Erythroblast (primary cell): ENCODE data around the gene HOXD13.

Source experiments
- DNase-seq, 2 experiments: peaks; one replicate each; lab custom pipeline; 2025; lab: John Stamatoyannopoulos, UW
- GATA1 ChIP-seq: IDR thresholded peaks from 2 replicates; pipeline ENCODE4 v1.6.1; 2011; ENCODE audit warnings: low read depth, mild to moderate bottlenecking, control low read depth, low read length, moderate library complexity
- POLR2A ChIP-seq: IDR thresholded peaks from 2 replicates; pipeline ENCODE4 v1.6.1; 2011; ENCODE audit warnings: mild to moderate bottlenecking, low read length

The HOXD13 gene

DNA sequence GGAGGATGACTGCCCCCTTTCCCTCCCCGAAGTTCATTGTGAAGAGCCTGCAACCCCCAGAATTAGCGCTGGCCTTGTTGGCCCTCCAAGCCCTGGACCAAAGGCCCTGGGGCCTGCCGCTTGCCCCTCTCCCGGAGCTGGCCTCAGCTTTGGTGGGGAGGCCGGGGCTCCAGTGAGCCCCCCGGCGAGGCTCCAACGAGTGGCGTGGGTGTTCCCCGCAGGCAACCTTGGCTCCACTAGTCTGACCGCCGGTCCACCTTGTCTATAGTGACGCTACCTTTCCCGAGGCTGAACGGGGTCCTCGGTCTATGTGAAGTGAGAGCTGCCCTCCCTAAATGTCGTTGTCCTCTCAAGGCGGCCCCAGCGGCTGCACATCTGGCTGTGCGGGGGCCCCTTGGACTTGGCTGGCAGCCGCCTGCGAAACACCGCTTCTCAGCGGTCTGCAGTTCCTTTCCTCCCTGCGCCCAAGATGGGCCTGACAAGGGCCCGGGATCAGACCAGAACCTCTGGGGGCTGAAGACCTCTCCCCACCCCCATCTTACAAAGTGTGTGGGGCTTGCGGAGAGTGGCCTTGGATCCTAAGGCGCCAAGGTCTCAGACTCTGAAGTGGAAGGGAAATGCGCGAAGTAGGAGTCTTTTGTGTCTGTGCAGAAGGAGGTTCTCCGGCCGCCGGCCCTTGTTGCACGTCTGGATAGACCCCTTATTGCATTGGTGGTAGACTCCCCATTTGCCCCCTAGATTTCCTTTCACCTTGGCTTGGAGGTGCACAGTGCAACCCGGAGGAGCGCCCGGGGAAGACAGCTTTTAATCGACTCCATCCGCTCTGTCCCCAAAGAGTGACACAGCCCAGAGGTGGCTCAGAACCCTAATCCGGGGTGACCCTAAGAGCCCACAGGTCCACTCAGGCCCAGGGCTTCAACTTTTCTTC lies 20.1 kb downstream of the HOXD13 start:
- no peak for DNase-seq

DNA sequence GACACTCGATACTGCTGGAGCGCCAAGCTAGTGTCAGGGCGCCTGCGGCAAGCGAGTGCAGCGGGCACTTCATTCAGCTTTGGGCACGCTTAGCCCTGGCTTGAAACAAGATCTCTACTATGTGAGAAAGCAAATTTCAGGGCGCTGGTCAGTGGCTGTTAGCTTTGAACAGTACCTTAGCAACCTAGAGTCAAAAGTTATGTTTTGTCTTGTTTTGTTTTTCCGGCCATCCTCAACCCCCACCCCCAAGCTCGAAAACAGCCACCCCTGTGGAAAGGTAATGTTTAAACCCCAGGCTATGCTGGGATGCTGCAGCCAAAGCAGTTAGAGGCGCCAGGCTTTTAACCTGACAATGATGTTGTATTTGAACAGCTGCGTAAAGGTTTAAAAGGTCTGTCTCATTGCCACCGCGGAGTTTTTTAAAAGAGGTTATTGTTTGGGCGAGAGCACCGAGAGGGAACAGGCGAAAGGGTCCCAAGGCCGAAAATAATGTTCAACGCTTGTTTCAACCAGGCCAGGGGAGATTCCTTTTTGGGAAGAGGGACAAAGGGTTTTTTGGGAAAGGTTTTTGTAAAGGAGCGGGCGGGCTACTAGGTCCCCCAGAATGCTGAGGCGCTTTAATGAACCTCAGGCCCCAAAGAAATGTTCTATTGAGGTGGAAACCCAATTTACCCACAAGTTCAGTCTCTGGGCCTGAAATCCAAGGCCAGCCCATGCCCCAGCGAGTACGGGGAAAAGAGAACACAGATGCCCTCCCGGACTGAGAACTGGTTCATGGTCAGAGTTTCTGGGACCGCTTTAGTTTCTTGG lies 21.8 kb downstream of the HOXD13 start:
- TF ChIP-seq POLR2A, result no peak
- TF ChIP-seq GATA1, result no peak
- DNase-seq, result no peak

More for the DNA sequence above, 20.1 kb downstream of the HOXD13 start:
- no peak for TF ChIP-seq GATA1
- no peak for TF ChIP-seq POLR2A

DNA sequence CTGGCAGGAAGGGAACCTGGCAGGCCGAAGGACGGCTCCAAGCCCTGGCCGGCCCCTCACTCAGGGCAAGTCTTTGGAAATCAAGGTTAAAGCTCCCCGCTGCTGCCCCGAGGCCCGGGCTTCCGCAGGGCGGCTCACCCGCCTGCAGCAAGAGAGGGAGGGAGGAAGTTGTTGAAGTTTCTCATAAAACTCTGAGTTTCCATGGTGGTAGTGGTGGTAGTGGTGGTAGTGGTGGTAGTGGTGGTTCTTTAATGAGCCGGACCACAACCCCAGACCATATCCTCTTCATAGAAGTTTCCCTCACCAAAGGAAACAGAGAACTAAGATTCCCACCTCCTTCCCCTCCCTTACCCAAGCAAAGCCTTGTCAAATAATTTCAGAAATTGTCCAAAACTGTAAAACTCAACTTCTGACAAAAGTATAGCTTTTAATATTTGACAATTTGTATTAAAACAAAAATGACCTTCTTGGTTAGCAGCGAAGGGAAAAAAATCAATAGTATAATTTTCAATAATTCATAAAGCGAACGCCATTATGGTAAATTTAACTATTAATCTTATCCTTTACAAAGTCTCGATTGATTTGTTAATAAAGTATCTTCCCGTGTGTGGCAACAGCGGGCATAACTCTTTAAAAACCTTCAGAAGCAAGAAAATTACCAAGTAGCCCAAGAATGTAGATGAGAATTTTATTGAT lies 22.6 kb downstream of the HOXD13 start:
- no peak for DNase-seq
- no peak for TF ChIP-seq GATA1
- no peak for TF ChIP-seq POLR2A

DNA sequence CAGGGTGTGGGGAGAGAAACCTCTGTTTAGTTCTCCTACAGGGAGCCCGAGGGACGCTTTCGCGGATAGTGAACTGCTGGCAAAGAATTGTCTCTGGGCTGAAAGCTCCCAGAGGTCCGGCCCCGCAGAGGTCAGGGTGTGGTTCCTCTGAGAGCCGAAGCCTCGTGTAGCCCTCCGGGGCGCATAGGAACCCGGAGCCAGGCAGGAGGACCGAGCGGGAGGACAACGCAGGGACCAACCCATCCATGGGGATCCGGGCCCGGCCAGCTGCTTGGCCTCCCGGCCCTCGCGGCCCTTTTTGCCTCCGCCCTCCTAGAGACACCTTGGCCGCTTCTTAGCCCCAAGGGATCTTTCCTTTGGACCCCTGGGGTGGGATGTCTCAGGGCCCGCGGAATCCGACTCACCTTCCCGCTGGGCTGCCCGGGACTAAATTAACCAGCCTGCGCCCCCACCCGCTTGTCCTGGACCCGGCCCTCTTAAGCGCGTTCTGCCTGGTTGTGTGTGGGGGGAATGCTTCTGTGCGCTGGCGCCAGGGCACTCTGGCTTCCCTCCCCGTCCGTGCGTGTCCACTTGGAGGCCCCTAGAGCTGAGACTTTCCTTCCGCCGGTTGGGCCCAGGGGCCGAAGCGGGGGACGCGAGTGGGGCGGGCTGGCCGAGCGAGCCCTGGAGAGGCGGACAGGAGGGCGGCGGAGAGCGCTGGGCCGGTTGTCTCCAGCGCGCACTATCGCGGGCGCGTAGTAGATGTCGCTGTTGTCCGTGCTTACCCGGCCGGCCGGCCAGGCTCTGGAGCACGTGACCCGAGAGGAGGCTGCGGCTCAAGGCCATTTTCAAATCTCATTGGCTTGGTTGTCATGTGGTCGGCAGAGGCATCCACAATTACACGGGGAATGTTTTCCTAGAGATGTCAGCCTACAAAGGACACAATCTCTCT lies 23.6 kb downstream of the HOXD13 start, which contains the start of gene HOXD10:
Gene HOXD10 (plus strand): TSS at position 896 of the 931 bp plus-strand sequence. CDS start 56 bp downstream, outside the sequence.
- DNase-seq, result peak; percentile 27 to 32
- TF ChIP-seq GATA1 (no peak), POLR2A (no peak)

DNA sequence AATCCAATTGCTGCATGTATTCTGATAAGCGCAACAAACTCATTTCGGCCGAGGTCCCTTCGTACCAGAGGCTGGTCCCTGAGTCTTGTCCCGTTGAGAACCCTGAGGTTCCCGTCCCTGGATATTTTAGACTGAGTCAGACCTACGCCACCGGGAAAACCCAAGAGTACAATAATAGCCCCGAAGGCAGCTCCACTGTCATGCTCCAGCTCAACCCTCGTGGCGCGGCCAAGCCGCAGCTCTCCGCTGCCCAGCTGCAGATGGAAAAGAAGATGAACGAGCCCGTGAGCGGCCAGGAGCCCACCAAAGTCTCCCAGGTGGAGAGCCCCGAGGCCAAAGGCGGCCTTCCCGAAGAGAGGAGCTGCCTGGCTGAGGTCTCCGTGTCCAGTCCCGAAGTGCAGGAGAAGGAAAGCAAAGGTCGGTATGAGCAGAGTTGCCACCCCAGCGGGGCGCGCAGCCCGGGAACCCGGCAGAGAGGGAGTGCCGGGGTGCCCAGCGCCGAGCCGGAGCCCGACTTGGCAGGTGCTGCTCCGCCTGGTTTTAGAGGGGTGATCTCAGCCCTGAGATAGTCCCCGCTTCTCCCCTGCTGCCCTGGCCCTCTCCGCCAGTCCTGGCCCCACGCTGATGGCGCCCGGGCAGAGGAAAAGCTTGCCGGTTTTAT lies 24.8 kb downstream of the HOXD13 start:
- no peak for DNase-seq
- no peak for TF ChIP-seq GATA1
- no peak for TF ChIP-seq POLR2A

DNA sequence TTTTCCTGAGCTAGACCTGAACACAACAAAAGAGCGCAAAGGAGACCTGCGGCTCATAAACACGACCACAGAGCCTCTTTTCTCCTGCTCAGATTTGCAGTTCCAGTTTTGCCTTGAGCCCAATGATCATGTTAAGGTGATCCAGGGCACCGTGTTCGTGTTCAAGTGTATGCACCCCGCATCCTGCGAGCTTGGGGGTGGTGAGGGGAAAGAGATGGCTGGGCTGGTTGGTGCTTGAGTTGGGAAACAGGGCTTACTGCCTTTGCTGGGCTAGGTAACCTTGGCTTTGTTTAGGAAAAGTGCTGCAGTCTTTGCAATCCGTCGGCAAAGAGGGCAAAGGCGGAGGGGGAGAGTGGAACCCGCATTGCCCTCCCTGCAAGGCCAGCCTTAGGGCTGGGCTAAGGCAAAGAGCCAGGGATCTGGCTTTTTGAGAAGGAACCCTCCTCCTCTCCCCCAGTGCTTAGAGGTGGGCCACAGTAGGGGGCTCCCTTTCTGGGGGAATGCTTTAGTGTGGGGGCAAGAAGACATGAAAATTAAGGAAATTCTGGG lies 25.4 kb downstream of the HOXD13 start:
- TF ChIP-seq POLR2A (no peak), GATA1 (no peak)

DNA sequence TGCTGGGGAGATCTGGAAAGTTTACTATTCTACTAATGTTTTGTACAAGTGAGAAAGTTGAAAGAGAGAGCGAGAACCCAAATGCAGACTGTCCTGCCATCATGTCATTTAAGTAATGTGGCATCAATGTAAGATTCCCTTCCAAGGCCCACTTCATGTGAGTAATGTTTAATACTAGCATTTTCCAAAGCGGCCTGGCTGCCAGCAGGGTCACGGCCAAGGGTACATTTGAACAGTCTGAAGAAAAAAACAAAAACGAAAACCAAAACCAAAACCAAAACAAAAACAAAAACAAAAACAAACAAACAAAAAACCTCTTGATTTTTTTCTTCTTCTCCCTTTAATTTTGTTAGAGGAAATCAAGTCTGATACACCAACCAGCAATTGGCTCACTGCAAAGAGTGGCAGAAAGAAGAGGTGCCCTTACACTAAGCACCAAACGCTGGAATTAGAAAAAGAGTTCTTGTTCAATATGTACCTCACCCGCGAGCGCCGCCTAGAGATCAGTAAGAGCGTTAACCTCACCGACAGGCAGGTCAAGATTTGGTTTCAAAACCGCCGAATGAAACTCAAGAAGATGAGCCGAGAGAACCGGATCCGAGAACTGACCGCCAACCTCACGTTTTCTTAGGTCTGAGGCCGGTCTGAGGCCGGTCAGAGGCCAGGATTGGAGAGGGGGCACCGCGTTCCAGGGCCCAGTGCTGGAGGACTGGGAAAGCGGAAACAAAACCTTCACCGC lies 26.2 kb downstream of the HOXD13 start:
- TF ChIP-seq GATA1 (no peak), POLR2A (no peak)
- DNase-seq, result peak; percentile 63 to 74

More for the DNA sequence above, 25.4 kb downstream of the HOXD13 start:
- no peak for DNase-seq

DNA sequence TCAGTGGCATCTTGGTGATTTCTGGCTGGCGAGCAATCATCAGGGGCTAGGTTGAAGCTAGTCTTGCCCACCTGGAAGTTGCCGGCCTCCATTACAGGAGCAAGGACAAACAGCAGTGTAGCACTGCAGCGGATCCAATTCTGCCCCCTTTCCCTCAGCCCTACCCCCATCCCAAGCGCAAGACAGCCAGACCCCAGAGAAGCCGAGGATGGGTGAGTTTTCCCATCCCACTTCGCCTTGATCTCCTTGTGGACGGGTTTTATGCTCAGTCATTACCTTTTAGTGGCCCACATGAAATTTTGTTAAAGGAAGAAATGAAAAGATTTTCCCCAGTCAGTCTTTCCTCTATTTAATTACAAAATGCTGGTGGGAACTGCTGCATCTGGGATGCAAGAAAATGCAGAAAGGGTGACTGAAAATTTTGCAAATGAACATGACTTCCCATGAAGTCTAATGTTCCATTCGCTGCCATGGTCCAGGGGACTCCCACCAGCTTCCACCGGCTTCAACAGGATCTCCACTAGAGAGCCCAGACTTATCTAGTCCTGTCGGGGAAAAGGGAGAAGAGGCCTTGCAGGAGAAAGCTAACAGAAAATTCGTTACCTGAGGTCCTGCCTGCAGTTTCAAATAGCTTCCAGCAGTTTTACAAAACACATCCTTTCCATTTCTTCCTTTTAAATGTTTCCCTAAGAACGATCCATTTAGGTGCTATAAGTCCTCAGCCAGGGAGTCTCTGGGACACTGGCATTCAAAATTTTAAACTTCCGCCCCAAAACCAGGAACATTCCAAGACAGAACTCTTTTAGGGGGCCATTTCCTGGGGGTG lies 28.1 kb downstream of the HOXD13 start:
- TF ChIP-seq GATA1, result no peak
- no peak for TF ChIP-seq POLR2A

DNA sequence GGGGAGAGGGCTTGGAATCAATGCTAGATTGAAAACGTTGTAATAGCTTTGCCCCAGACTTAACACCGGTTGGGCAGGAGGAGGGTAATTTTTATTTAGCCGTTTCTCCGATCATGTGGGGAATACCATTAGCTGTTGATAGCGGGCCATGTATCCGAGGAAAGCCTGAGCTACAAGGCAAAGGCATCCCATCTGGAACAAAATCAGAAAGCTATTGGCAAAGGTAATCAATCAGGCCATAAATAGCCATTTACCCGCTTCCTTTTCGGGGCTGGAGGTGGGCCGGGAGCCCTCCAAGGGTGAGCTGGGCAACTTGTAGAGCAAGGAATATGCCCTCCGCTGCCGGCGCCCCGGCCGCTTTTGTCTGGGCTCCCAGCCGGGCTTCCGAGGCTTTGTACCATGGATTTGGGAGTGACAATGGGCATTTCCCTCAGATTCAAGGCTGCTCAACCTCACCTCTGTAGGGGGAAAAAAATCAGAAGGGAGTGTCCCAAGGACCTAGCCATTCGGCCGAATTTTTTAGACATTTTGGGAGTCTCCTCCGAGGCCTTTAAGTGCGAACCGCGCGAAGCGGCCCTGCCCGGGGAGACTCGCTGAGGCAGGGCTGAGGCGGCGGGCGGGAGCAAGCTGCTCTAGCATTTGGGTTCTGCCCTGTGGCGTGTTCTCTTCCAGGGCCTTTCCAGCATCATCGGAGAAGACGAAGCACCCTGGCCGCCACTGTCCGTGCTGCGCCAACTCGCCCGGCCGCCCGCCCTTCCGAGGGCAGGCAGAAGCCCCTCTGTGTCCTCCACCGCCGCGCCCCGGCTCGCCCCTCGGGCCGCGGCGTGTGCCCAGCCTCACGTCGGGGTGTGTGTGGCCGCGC lies 28.9 kb downstream of the HOXD13 start:
- no peak for TF ChIP-seq GATA1
- TF ChIP-seq POLR2A, result no peak
- DNase-seq, result no peak

More for the DNA sequence above, 28.1 kb downstream of the HOXD13 start:
- DNase-seq, result no peak

DNA sequence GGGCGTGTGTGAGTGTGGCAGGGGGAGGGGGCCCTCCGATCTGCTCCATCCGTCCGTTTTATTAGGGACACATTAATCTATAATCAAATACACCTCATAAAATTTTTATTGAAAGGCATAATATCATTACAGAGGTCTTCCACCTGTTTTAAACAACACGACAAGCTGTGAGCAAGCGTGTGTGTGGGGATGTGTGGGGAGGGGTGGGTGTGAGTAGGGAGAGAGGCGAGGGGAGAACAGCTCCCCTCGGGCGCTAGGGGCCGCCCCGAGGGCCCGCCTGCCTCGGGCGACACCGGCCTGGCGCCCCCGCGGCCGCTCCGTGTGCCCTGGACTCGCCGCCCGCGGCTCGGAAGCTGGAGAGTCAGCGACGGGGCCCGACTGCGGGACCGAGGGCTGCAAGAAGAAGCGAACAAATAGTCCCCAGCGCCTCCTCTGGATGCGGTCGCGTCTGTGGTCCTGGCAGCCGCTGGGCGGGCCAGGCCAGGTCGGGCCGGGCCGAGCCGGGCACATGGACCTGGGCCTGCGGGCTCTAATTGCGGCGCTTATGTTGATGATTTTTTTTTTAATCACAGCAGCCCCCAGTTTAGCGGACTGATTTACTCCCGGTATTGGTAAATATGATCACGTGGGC lies 29.6 kb downstream of the HOXD13 start:
- DNase-seq, result peak; percentile 25 to 27
- no peak for TF ChIP-seq POLR2A
